CD4-positive, alpha-beta memory T cell (primary cell): Measurements from ENCODE around the gene SLC35E4. TPM values are rescaled to one million over a fixed set of nuclear protein-coding genes. Genes with fewer than 3 reads are reported as not detected.
"Not testable (repeated sequence)": the region's sequence is repeated elsewhere in the genome, so short reads cannot be mapped to it uniquely, and the experiment has no call there.

ENCODE experiments used
- CTCF ChIA-PET: fragments of 350-600 bp; sonication (Branson Sonifier 250); formaldehyde crosslinking; loops from one replicate; lab custom pipeline; 2021; ENCODE audit warnings: inconsistent platforms; ENCODE audit not compliant: partially characterized antibody; lab: Charles Lee
- POLR2A ChIA-PET: fragments of 350-600 bp; sonication (Branson Sonifier 250); formaldehyde crosslinking; loops from one replicate; lab custom pipeline; 2021; ENCODE audit not compliant: partially characterized antibody; lab: Charles Lee
- DNase-seq, 5 donors: peaks; one replicate each; pipeline versions ENCODE4 v3.0.0 to v3.0.0-alpha.2; 2020 to 2022; ENCODE audit warnings: mixed read lengths in 1 of 5
- H3K27ac ChIP-seq: one replicate; pipeline ENCODE4 v1.7.0; 2013; ENCODE audit warnings: low read depth, low read length
- H3K27me3 ChIP-seq: 2 replicates; pipeline ENCODE4 v1.7.0; 2013; ENCODE audit warnings: mild to moderate bottlenecking, low read length, moderate library complexity; ENCODE audit not compliant: insufficient read depth
- H3K36me3 ChIP-seq: 2 replicates; pipeline ENCODE4 v1.7.0; 2013; ENCODE audit warnings: mild to moderate bottlenecking, low read length, moderate library complexity; ENCODE audit not compliant: insufficient read depth
- H3K4me1 ChIP-seq: 2 replicates; pipeline ENCODE4 v1.7.0; 2013; ENCODE audit warnings: mild to moderate bottlenecking, low read length, moderate library complexity; ENCODE audit not compliant: insufficient read depth
- H3K4me3 ChIP-seq, 2 donors: one replicate each; pipeline ENCODE4 v1.7.0; 2013; ENCODE audit warnings: low read length in 2 of 2, mild to moderate bottlenecking in 1 of 2
- H3K9me3 ChIP-seq, 2 donors: one replicate each; pipeline ENCODE4 v1.7.0; 2013; ENCODE audit warnings: low read length in 2 of 2, control low read depth in 1 of 2; ENCODE audit not compliant: control insufficient read depth in 1 of 2
- H3K27ac Mint-ChIP-seq, 7 donors: one replicate each; pipeline ENCODE4 v1.8.0; 2020 to 2021; ENCODE audit warnings: mixed read lengths in 7 of 7, mild to moderate bottlenecking in 6 of 7, inconsistent platforms in 3 of 7, moderate library complexity in 3 of 7
- H3K27me3 Mint-ChIP-seq, 2 donors: one replicate each; pipeline ENCODE4 v1.8.0; 2020 to 2021; ENCODE audit warnings: mixed read lengths in 2 of 2
- H3K36me3 Mint-ChIP-seq, 2 donors: one replicate each; pipeline ENCODE4 v1.8.0; 2020 to 2021; ENCODE audit warnings: mixed read lengths in 2 of 2, inconsistent platforms in 1 of 2, mild to moderate bottlenecking in 1 of 2
- H3K4me1 Mint-ChIP-seq, 4 donors: one replicate each; pipeline ENCODE4 v1.8.0; 2020 to 2021; ENCODE audit warnings: mixed read lengths in 4 of 4, mild to moderate bottlenecking in 1 of 4
- H3K4me3 Mint-ChIP-seq, 8 donors: one replicate each; pipeline ENCODE4 v1.8.0; 2020 to 2021; ENCODE audit warnings: mixed read lengths in 8 of 8, mild to moderate bottlenecking in 7 of 8, moderate library complexity in 6 of 8, inconsistent platforms in 3 of 8
- H3K9me3 Mint-ChIP-seq, 8 donors: one replicate each; pipeline ENCODE4 v1.8.0; 2020 to 2021; ENCODE audit warnings: mixed read lengths in 8 of 8, mild to moderate bottlenecking in 5 of 8, inconsistent platforms in 3 of 8, moderate library complexity in 1 of 8
- intact Hi-C: fragments of 100-400 bp; cut with micrococcal nuclease; formaldehyde crosslinking; loops from one replicate; pipeline ENCODE4 v1.15.1; 2023
- polyA plus RNA-seq, 2 donors: library from polyadenylated mRNA; unstranded; fragments of 300-500 nt; fragmentation: Illumina TruSeq; gene quantifications; one replicate each; pipeline ENCODE4 v1.2.3, GENCODE V29; 2021
- total RNA-seq, 2 experiments: library from RNA; stranded (reverse); gene quantifications; one replicate each; pipeline ENCODE4 v1.2.3, GENCODE V29; 2021

Gene SLC35E4
- total and polyA plus RNA-seq, 4 experiments from 2014 or later = 0.61 to 3.0 (median 2.0) TPM

DNA sequence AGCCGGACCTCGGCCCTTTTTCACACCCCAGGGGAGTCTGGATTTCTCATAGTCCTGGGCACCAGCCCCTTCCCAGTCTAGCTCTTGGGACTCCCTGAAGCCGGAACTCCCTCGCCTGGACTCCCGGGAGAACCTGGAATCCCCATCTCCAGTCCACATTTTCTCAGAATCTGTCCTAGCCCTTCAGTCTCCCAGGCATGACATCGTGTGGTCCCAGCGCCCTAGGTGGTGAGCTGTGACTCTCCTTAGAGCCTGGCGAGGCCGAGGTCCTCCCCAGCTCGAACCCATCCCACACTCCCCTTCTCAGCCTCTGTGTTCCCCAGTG, 32.8 kb downstream of the SLC35E4 start:
- peaks cover 12 to 16% of the 10 kb centered on the region in 2 donors for H3K36me3 Mint-ChIP-seq
- H3K4me1 ChIP-seq = peaks cover 13% of the 10 kb centered on the region
- peaks cover 0 to 3% (median 0%) of the 10 kb centered on the region in 8 donors for H3K9me3 Mint-ChIP-seq
- CTCF ChIA-PET = interaction anchor here (1.4 to 3.4 kb wide), 2 partner anchors 18 to 33 kb away, joined by 3 to 19 read pairs; partner anchors contain the start of gene SLC35E4
- no peaks in the 10 kb centered on the region for H3K9me3 ChIP-seq
- peaks cover 16 to 28% (median 19%) of the 10 kb centered on the region in 4 donors for H3K4me1 Mint-ChIP-seq
- H3K27ac ChIP-seq = peak overlapping the region; percentile 61
- no peaks in the 10 kb centered on the region for H3K27me3 ChIP-seq
- H3K36me3 ChIP-seq = peaks cover 2% of the 10 kb centered on the region
- DNase-seq = no peak
- peak overlapping the region; percentile 90 to 99 (median 96) for H3K4me3 Mint-ChIP-seq
- H3K27me3 Mint-ChIP-seq = no peaks in the 10 kb centered on the region
- intact Hi-C loops = no loop called here
- POLR2A ChIA-PET = interaction anchor here (0.9 to 3.2 kb wide), 5 partner anchors 15 to 622 kb away, joined by 3 to 24 read pairs (median 3); partner anchors contain the start of genes OSBP2, PES1 and SLC35E4
- peak overlapping the region in 6 of 7 donors; percentile 71 to 96 (median 92) for H3K27ac Mint-ChIP-seq
- H3K4me3 ChIP-seq = peak overlapping the region in 1 of 2 donors; percentile 79

DNA sequence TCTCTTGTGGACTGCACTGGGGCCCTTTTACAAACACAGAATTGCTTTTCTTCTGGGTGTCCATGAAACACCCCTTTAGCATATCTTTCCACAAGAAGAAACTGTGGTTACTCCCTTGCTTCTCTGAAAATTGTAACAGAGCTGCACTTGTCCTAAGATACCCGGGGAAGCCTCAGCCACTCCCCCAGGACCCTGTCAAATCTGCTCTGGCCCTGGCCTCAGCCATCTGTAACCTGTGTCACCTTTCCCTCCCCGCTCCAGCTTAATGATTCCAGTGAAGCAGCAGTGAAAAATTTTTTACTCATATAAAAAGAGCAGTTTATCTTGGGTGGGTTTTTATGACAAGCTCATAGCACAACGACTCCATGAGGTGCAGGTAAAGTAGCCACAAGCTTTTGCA, 35.5 kb downstream of the SLC35E4 start:
- H3K4me1 Mint-ChIP-seq = peaks cover 9 to 18% (median 14%) of the 10 kb centered on the region in 4 donors
- no peak overlapping the region for H3K27ac ChIP-seq
- no peak for DNase-seq
- no peak overlapping the region for H3K4me3 ChIP-seq
- H3K27me3 Mint-ChIP-seq = peaks cover under 1 to 3% of the 10 kb centered on the region in 2 donors
- H3K4me1 ChIP-seq = peaks cover 13% of the 10 kb centered on the region
- peaks cover 0 to 5% of the 10 kb centered on the region in 2 donors for H3K36me3 Mint-ChIP-seq
- CTCF ChIA-PET = interaction anchor here (5.1 kb wide), 1 partner anchor 36 kb away, joined by 22 read pairs; the partner anchor contains the start of gene SLC35E4
- intact Hi-C loops = no loop called here
- no peaks in the 10 kb centered on the region for H3K9me3 ChIP-seq
- no peak overlapping the region for H3K4me3 Mint-ChIP-seq
- no peaks in the 10 kb centered on the region for H3K27me3 ChIP-seq
- no peaks in the 10 kb centered on the region for H3K36me3 ChIP-seq
- H3K9me3 Mint-ChIP-seq = peaks cover 0 to 3% (median 0%) of the 10 kb centered on the region in 8 donors
- peak overlapping the region in 1 of 7 donors; percentile 36 for H3K27ac Mint-ChIP-seq
- POLR2A ChIA-PET = interaction anchor here (1.0 kb wide), 1 partner anchor 36 kb away, joined by 3 read pairs; no protein-coding TSS in a partner anchor

DNA sequence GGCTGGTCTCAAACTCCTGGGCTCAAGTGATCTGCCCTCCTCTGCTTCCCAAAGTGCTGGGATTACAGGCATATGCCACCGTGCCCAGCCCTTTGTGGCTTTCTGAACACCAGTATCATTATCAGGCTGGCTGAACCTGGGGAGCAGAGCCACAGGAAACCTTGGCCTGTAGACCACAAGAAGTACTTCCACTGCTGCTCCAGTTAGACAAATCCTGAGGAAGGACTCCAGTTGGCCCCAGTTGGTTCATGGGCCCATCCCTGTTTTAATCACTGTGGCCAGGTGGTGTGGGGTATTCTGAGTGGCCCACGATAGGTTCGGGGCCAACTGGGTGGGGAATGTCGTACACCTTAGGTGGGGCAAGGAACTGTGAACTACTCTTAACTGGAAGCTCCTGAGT, 37.6 kb downstream of the SLC35E4 start:
- Histone ChIP-seq H3K4me3 (no peak overlapping the region), H3K27me3 (no peaks in the 10 kb centered on the region), H3K4me1 (peaks cover 5% of the 10 kb centered on the region), H3K27ac (no peak overlapping the region), H3K9me3 (no peaks in the 10 kb centered on the region), H3K36me3 (no peaks in the 10 kb centered on the region)
- no peak for DNase-seq
- H3K27me3 Mint-ChIP-seq = peaks cover 8% of the 10 kb centered on the region in 2 donors
- intact Hi-C loops = no loop called here
- peaks cover 4 to 6% (median 4%) of the 10 kb centered on the region in 4 donors for H3K4me1 Mint-ChIP-seq
- ChIA-PET CTCF (interaction anchor here (5.1 kb wide), 1 partner anchor 38 kb away, joined by 22 read pairs; the partner anchor contains the start of gene SLC35E4), POLR2A (interaction anchor here (0.6 kb wide), 1 partner anchor 18 kb away, joined by 3 read pairs; no protein-coding TSS in a partner anchor)
- H3K9me3 Mint-ChIP-seq = peaks cover 0 to 3% (median 0%) of the 10 kb centered on the region in 8 donors
- H3K4me3 Mint-ChIP-seq = no peak overlapping the region
- peaks cover 0 to 1% of the 10 kb centered on the region in 2 donors for H3K36me3 Mint-ChIP-seq
- no peak overlapping the region for H3K27ac Mint-ChIP-seq

DNA sequence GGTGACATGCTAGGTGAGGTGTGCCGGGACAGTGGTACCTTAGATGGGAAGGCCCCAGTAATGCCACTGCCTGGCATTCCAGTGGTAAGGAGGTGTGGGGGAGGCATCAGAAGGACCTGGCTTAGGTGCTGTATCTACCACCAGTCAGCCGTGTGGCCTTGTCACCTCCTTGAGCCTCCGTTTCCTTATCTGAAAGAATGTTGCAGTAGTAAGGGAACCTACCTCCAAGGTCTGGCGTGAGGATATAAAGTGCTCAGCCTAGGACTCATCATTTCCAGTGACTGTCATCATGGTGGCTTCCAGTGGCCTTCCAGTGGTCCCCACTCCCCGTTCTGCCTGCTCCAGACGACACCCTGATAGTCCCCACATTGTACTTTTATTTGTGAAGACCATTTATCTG, 38.9 kb downstream of the SLC35E4 start:
- POLR2A ChIA-PET = no interaction called here
- H3K4me1 Mint-ChIP-seq = peaks cover 0 to 2% (median 0%) of the 10 kb centered on the region in 4 donors

DNA sequence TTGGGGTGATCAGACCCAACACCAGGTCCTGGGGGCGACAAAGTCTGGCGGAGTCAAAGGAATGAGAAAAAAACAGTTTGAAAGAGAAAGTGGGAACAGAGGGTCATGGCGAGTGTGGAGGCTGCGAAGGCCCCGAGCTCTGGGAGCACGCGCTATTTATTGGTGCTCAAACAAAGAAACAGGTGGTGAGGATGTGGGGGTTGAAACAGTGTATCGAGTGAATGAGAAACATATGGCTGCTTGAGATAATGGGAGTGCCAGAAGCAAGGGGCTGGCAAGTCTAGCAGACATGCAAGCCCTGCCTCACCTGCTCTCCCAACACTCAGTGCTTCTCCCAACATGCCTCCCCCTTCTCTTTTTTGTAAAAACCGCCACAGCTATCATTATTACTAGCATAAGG, 39.9 kb downstream of the SLC35E4 start:
- Histone ChIP-seq H3K36me3 (no peaks in the 10 kb centered on the region), H3K27me3 (no peaks in the 10 kb centered on the region), H3K4me1 (no peaks in the 10 kb centered on the region), H3K27ac (no peak overlapping the region), H3K9me3 (no peaks in the 10 kb centered on the region), H3K4me3 (no peak overlapping the region)
- Mint-ChIP-seq H3K4me1 (peaks cover 0 to 2% (median 0%) of the 10 kb centered on the region in 4 donors), H3K27me3 (peaks cover 8% of the 10 kb centered on the region in 2 donors), H3K9me3 (no peaks in the 10 kb centered on the region), H3K4me3 (no peak overlapping the region), H3K36me3 (no peaks in the 10 kb centered on the region), H3K27ac (no peak overlapping the region)
- ChIA-PET CTCF (no interaction called here), POLR2A (no interaction called here)
- no peak for DNase-seq
- intact Hi-C loops = no loop called here

More for the DNA sequence above, 38.9 kb downstream of the SLC35E4 start:
- Histone ChIP-seq H3K9me3 (no peaks in the 10 kb centered on the region), H3K27ac (no peak overlapping the region), H3K27me3 (no peaks in the 10 kb centered on the region), H3K36me3 (no peaks in the 10 kb centered on the region), H3K4me3 (no peak overlapping the region), H3K4me1 (no peaks in the 10 kb centered on the region)
- H3K27me3 Mint-ChIP-seq = peaks cover 8% of the 10 kb centered on the region in 2 donors
- no peaks in the 10 kb centered on the region for H3K36me3 Mint-ChIP-seq
- intact Hi-C loops = no loop called here
- no peak overlapping the region for H3K4me3 Mint-ChIP-seq
- CTCF ChIA-PET = interaction anchor here (0.6 to 5.1 kb wide), 2 partner anchors 40 to 89 kb away, joined by 4 to 22 read pairs; partner anchors contain the start of gene SLC35E4
- peak overlapping the region in 1 of 7 donors; percentile 26 for H3K27ac Mint-ChIP-seq
- H3K9me3 Mint-ChIP-seq = no peaks in the 10 kb centered on the region
- no peak for DNase-seq

DNA sequence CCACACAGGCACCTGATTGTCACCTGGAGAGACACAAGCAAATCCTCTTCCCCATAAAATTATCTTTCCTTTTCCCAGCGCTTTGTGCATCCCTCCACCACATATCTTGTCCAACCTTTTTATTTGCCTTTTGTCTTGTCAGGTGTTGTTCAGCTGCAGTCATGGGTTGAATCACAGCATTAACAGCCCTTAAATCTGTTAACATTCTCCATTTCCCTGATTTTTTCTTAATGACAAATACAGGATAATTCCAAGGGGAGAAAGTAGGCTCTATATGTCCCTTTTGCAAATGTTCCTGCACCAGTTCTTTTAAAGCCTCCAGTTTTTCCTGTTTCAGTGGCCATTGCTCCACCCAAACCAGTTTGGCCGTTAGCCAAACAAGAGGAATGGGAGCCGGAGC, 41.0 kb downstream of the SLC35E4 start:
- DNase-seq, H3K36me3 ChIP-seq, H3K9me3 Mint-ChIP-seq, H3K4me3 ChIP-seq, intact Hi-C loops, H3K27me3 Mint-ChIP-seq, H3K4me3 Mint-ChIP-seq, H3K27ac ChIP-seq, H3K27me3 ChIP-seq, CTCF ChIA-PET, H3K27ac Mint-ChIP-seq, H3K36me3 Mint-ChIP-seq, H3K4me1 Mint-ChIP-seq, H3K9me3 ChIP-seq, POLR2A ChIA-PET, H3K4me1 ChIP-seq: not testable (repeated sequence)

DNA sequence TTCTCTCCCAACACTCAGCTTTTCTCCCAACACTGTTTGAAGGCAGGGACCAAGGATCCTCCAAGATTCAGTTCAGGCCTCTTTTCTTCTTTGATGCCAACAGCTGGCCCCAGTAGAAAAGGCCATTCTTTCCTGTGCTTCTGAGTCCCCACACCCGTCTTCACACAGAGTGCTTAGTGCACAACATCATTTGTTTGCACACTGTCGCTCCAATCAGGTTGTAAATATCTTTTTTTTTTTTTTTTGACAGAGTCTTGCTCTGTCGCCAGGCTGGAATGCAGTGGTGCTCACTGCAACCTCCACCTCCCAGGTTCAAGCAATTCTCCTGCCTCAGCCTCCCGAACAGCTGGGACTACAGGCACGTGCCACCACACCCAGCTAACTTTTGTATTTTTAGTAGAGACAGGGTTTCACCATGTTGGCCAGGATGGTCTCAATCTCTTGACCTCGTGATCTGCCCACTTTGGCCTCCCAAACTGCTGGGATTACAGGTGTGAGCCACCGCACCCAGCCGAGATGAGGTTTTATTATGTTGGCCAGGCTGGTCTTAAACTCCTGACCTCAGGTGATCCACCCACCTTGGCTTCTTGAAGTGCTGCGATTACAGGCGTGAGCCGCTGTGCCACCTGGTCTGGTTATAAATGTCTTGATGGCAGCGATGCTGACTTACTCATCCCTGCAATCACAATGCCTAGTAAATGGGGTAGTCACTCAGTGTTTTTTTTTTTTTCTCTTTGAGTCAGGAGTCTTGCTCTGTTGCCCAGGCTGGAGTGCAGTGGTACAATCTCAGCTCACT, 44.5 kb downstream of the SLC35E4 start:
- H3K36me3 ChIP-seq, POLR2A ChIA-PET, H3K36me3 Mint-ChIP-seq, H3K4me1 Mint-ChIP-seq, H3K27ac Mint-ChIP-seq, DNase-seq, intact Hi-C loops, H3K4me1 ChIP-seq, H3K27ac ChIP-seq, H3K9me3 Mint-ChIP-seq, H3K9me3 ChIP-seq, H3K4me3 ChIP-seq, H3K27me3 ChIP-seq, H3K4me3 Mint-ChIP-seq: not testable (repeated sequence)
- peaks cover 8 to 11% of the 10 kb centered on the region in 2 donors for H3K27me3 Mint-ChIP-seq
- CTCF ChIA-PET = interaction anchor here (1.1 kb wide), 1 partner anchor 45 kb away, joined by 3 read pairs; no protein-coding TSS in a partner anchor
